Adrenal gland (tissue), 12 donors: ENCODE results near the gene STX2. TPM values are rescaled to one million over a fixed set of nuclear protein-coding genes. Genes with fewer than 3 reads are reported as not detected.
A peak's percentile ranks its signal among the peaks of the same experiment; 100 is the strongest.

Experiments used
- DNase-seq, 7 donors: peaks; one replicate each; pipeline ENCODE4 v3.0.0-alpha.2; 2019 to 2020
- H3K27ac ChIP-seq, 5 donors: fragments of 200-600 bp; sonication (generic) in 4 of 5; 1 replicate in 3 of 5; 2 replicates in 2 of 5; pipeline versions ENCODE4 v1.5.1 to v1.8.0; 2016 to 2020; ENCODE audit warnings: mild to moderate bottlenecking in 1 of 5
- H3K27me3 ChIP-seq: fragments of 200-600 bp; 2 replicates; pipeline ENCODE4 v1.8.0; 2021
- H3K36me3 ChIP-seq, 2 donors: fragments of 200-600 bp; replicated peaks in 1 of 2; 1 replicate in 1 of 2; 2 replicates in 1 of 2; pipeline versions ENCODE4 v1.5.1 to v1.8.0; 2018 to 2022
- H3K4me1 ChIP-seq, 2 donors: fragments of 200-600 bp; replicated peaks in 1 of 2; 1 replicate in 1 of 2; 2 replicates in 1 of 2; pipeline versions ENCODE4 v1.5.1 to v1.8.0; 2018 to 2021
- H3K4me3 ChIP-seq, 4 donors: fragments of 200-600 bp; sonication (generic) in 3 of 4; one replicate each; pipeline ENCODE4 v1.5.1; 2016 to 2018
- H3K9me3 ChIP-seq, 3 donors: fragments of 200-600 bp; sonication (generic) in 1 of 3; replicated peaks in 1 of 3; 1 replicate in 2 of 3; 2 replicates in 1 of 3; pipeline versions ENCODE4 v1.5.1 to v1.8.0; 2016 to 2021
- CTCF ChIP-seq, 6 experiments: fragments of 450-650 bp in 4 of 6; fragments of 200-600 bp in 2 of 6; sonication (generic) in 1 of 6; IDR thresholded peaks; 1 replicate in 5 of 6; 2 replicates in 1 of 6; pipeline versions ENCODE4 v1.5.1 to v1.8.0; 2016 to 2021; ENCODE audit warnings: antibody characterized with exemption in 6 of 6, mild to moderate bottlenecking in 2 of 6, moderate library complexity in 1 of 6
- POLR2A ChIP-seq, 2 donors: fragments of 450-650 bp; IDR thresholded peaks; one replicate each; pipeline ENCODE4 v1.6.1; 2017; ENCODE audit warnings: antibody characterized with exemption in 2 of 2, mild to moderate bottlenecking in 2 of 2, moderate library complexity in 1 of 2
- WGBS, 4 donors: extraction: QIAGEN DNeasy Blood & Tissue Kit in 2 of 4; methylation state at CpG; one replicate each; pipeline versions ENCODE4 v1.1.5 to v1.1.7; 2013 to 2017; 5-methylcytosine and 5-hydroxymethylcytosine counted together
- intact Hi-C, 2 donors: fragments of 100-400 bp; cut with DNase I; formaldehyde crosslinking; loops; one replicate each; pipeline versions ENCODE4 v1.14.1 to v1.15.0; 2022 to 2023
- polyA plus RNA-seq, 3 donors: library from polyadenylated mRNA; stranded (reverse); fragments of 200-250 nt in 2 of 3; fragments of 350-450 nt in 1 of 3; fragmentation: Illumina TruSeq in 1 of 3; extraction: RNeasy Lipid Tissue Mini Kit (QIAGEN cat#74804) in 1 of 3; gene quantifications; one replicate each; pipeline ENCODE4 v1.2.3, GENCODE V29; 2013 to 2014
- total RNA-seq, 9 donors: library from RNA; depleted of rRNA in 4 of 9; stranded (reverse); fragments of >200 nt in 4 of 9; fragments of 120-200 nt in 1 of 9; fragmentation: NEBNext Ultra II Directional in 1 of 9; extraction: Animal tissue kit (Norgen Biotek cat#: 25700) in 1 of 9; gene quantifications; one replicate each; pipeline versions ENCODE4 v1.1.0 to v1.2.4, GENCODE V29; 2013 to 2023
- donor health status: healthy with polysubstance abuse.
- donor health status: Bipolar disorder and iron deficiency.
- donor health status: DM: yes; HTN: yes; CAD: no.
- donor health status: DM: no; HTN: no; CAD: no.
- donor health status: DM: no; HTN: no; CAD: no.
- donor health status: DM: yes; HTN: yes; CAD: no.

Gene STX2
- total and polyA plus RNA-seq, 12 donors = 8.3 to 23.8 (median 13.6) TPM

- peak in 1 of 7 donors; percentile 57 for DNase-seq
- H3K36me3 ChIP-seq = peaks cover 0 to 41% of the 10 kb centered on the region in 2 donors
- no peaks in the 10 kb centered on the region for H3K4me1 ChIP-seq
- no peak for TF ChIP-seq CTCF (IDR thresholded peaks at IDR 0.05)
- no peak for TF ChIP-seq POLR2A (IDR thresholded peaks at IDR 0.05)
- intact Hi-C loops = no loop called here
- H3K4me3 ChIP-seq = no peak overlapping the region
- no peak overlapping the region for H3K27ac ChIP-seq
- WGBS, 4 donors = 84 to 92% (median 90%) methylated on average over 18 to 20 of the region's 20 CpGs
- H3K9me3 ChIP-seq = no peaks in the 10 kb centered on the region
- H3K27me3 ChIP-seq = no peaks in the 10 kb centered on the region
Measured at GRCh38 chr12:130792821-130793553, 46.1 kb downstream of the STX2 start.

GRCh38 chr12:130791629-130792028 lies 47.4 kb downstream of the STX2 start:
- Histone ChIP-seq H3K36me3 (peaks cover 0 to 28% of the 10 kb centered on the region in 2 donors), H3K4me3 (no peak overlapping the region), H3K27me3 (no peaks in the 10 kb centered on the region), H3K4me1 (no peaks in the 10 kb centered on the region), H3K9me3 (no peaks in the 10 kb centered on the region), H3K27ac (no peak overlapping the region)
- no peak for TF ChIP-seq POLR2A (IDR thresholded peaks at IDR 0.05)
- TF ChIP-seq CTCF (IDR thresholded peaks at IDR 0.05) = no peak
- intact Hi-C loops = no loop called here
- WGBS, 4 donors = 66 to 77% (median 73%) methylated on average over 10 of the region's 10 CpGs
- DNase-seq = no peak

- 78 to 88% (median 85%) methylated on average over 15 to 21 of the region's 21 CpGs for WGBS, 4 donors
- intact Hi-C loops = no loop called here
- no peaks in the 10 kb centered on the region for H3K4me1 ChIP-seq
- H3K27me3 ChIP-seq = no peaks in the 10 kb centered on the region
- peak in 1 of 7 donors; percentile 36 for DNase-seq
- TF ChIP-seq CTCF (IDR thresholded peaks at IDR 0.05) = no peak
- TF ChIP-seq POLR2A (IDR thresholded peaks at IDR 0.05) = no peak
- H3K9me3 ChIP-seq = no peaks in the 10 kb centered on the region
- no peak overlapping the region for H3K4me3 ChIP-seq
- H3K27ac ChIP-seq = no peak overlapping the region
- H3K36me3 ChIP-seq = peaks cover 0 to 13% of the 10 kb centered on the region in 2 donors
Measured at GRCh38 chr12:130788515-130788914, 50.5 kb downstream of the STX2 start.

GRCh38 chr12:130787445-130788410 lies 51.3 kb downstream of the STX2 start:
- H3K9me3 ChIP-seq = no peaks in the 10 kb centered on the region

More at GRCh38 chr12:130787445-130788410, 51.3 kb downstream of the STX2 start:
- Histone ChIP-seq H3K4me1 (no peaks in the 10 kb centered on the region), H3K4me3 (no peak overlapping the region), H3K27me3 (no peaks in the 10 kb centered on the region), H3K27ac (no peak overlapping the region), H3K36me3 (peaks cover 0 to 9% of the 10 kb centered on the region in 2 donors)
- WGBS, 4 donors = 89 to 92% (median 91%) methylated on average over 33 to 35 of the region's 35 CpGs
- TF ChIP-seq POLR2A (IDR thresholded peaks at IDR 0.05) (no peak), CTCF (IDR thresholded peaks at IDR 0.05) (no peak)
- intact Hi-C loops = no loop called here
- no peak for DNase-seq
